Midbrain (tissue), 1 donor: ENCODE measurements around the gene RYR3.

Experiments used
- DNase-seq: peaks from one replicate; lab custom pipeline; 2025; lab: John Stamatoyannopoulos, UW

Gene RYR3

DNA sequence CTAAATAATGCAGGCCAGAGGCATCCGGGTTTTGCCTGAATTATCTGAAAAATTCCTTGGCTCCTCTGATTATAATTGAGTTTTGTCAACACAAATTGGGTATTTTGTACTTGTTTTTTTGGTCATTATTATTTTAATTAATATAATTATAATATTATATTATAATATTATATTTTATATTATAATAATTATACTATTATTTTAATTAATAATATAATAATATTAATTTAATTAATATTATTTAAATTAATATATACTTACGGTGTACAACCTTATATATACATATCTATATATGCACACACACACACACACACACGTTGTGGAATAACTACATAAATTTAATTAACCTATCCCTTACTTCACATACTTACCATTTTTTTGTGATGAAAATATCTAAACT is 73.5 kb downstream of the RYR3 start:
- no peak for DNase-seq

DNA sequence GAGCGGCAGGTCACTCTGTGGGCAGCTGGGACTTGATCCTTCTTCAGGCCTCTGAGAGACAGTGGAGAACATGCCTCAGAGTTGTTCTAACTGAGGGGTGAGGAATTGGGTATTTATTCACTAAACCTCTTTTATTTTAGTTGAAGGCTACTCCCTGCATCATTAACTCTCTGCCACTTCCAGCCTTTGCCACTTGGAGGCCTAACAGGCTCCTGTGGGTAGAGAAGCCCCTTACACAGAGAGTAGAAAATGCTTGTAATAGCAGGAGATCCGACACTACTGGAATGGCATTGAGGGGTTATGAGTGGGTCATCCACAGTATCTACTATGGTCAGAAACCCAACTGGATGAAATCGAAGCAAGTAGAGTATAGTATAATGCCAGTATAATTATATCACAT is 81.7 kb downstream of the RYR3 start:
- no peak for DNase-seq

DNA sequence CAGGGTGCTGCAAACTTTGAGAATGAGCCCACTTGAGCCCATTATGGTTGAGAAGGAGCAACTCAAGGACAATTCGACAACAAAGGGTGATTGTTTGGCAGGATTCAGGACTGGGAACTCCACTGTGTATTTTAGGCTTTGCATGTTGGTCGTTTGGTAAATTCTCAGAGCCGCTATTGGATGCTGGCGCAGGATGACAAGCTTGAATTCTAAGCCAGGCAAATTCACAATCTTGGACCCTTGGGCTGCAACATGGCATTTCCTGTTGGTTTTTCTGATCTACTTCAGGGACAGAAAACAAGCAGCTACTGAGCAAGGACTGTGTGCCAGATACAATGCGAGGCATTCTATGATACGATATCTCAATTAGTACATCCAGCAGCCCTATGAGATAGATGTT is 82.8 kb downstream of the RYR3 start:
- no peak for DNase-seq

DNA sequence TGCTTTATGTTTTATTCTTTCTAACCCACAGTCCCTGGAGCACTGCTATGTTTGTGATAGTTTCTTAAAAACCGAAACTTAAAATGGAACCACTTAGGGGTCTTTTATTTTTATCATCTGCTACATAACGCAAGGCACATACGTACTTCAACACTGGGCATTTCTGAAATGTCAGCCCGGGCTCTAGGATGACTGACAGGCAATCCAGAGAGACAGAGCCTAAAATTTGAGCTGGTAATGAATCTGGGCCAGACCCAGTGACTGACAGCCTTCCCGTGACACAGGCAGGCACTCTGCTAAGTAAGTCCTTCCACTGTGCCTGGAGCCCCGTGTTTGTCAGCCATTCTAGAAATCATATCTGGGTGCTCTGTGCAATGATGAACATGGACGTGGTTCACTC is 84.6 kb downstream of the RYR3 start:
- DNase-seq = no peak

GRCh38 chr15:33395846-33396245 is 85.1 kb downstream of the RYR3 start:
- no peak for DNase-seq

DNA sequence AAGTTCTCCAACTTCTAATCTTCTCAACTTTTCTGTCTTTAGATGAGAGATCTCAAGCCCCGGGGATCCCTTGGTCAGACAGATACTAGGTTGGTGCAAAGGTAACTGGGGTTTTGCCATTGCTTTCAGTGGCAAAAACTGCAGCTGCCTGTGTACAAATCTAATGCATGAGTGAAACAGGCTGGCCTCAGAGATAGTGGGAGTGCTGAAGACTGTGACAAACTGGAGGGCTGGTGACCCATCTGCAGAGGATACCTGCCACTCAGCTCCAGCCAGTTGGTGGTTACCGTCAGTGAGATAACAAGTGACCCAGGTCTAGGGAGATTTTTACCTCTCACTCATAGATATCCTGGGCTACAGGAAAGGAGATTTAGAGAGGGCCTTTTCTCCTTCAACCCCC is 85.7 kb downstream of the RYR3 start:
- DNase-seq = no peak

DNA sequence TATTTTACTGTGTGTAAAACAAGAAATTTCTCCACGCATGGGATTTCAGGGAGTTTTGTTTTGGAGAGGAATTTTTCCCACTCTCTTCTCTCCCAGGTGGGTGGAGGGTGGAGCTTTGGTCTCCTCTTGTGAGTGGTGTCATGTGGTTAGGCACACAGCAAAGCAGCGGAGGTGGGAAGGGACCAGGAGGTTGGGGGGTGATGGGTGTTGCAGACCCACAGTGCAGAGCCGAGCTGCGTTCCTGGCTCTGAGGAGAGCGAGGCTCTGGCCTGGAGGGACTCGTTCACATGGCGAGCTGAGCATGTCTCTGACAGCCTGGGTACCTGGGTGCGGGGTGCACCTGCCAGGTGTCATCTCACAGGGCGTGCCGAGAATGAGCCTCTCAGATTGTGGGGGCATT is 87.8 kb downstream of the RYR3 start:
- DNase-seq = no peak

DNA sequence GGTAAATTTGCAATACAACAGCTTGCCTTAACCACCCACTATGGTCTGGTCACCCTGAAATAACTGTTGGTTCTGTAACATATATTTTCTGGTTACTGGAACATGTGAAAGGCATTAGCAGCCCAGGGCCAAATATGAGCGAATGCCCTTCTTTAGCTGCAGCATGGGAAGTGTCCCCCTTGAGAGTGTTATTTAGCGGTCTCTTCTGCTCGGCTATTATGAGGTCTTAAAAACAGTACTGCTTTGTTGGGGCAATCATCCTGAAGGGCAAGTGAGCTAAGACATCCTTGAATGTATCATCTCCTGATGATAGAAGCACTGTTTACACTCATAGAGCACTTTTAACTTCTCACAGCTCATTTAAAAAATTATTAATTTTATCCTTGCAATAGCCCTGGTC is 90.2 kb downstream of the RYR3 start:
- no peak for DNase-seq

DNA sequence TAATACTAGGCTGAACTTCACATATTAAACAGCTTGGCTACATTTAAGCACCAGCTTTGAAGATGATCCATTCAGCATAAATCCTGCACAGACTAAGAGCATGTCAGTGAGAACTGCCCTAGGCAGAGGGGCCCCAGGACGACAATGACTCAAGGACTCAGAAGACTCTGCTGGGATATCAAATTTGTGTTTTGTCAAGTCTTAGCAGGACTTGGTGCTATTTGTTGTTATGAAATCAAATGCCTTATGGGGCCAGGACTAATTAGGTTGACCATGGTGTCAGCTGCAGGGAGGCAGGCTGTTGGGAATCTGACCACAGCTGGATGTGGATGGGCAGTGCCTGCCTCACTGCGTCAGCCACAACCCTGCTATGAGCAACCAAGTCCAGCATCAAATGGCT is 91.8 kb downstream of the RYR3 start:
- no peak for DNase-seq

DNA sequence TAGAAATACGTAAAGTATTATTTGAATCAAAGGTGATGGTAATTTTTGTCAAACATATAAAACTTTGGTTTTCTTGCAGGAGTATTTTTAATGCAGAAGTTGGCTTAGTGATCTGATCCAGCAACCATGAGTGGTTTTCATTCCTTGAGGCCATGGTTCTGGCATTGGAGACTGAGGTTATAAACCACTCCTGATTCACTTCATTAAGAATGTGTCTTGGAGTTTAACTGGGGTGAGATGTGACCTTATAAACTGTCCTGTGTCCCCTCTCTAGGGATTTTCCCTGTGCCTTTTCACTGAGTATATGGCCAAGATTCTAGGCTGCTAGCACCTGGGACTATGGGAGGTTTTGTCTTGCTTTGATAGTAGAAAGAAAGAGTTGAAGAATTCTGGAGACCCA is 94.3 kb downstream of the RYR3 start:
- no peak for DNase-seq

GRCh38 chr15:33411596-33412540 is 101.1 kb downstream of the RYR3 start:
- DNase-seq = no peak

- no peak for DNase-seq
Measured at GRCh38 chr15:33419701-33420100, 108.9 kb downstream of the RYR3 start.

DNA sequence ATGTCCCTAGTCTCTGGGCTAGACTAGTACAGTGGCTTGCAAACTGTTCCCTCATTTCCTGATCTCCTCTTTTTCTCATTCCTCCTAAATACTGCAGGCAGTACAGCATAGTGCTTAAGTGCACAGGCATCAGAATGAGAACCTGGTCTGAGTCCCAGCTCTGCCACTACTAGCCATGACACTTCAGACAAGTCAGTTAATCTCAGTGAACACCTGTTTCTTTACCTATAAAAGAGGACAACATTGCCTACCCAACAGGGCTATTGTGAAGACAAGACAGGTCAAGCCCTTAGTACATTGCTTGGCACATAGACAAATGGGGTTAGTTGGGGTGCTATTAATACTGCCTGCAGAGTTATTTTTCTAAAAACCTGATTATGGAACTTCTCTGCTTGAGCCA is 113.3 kb downstream of the RYR3 start:
- DNase-seq = no peak

GRCh38 chr15:33425142-33425541 is 114.4 kb downstream of the RYR3 start:
- peak; percentile 8 for DNase-seq

DNA sequence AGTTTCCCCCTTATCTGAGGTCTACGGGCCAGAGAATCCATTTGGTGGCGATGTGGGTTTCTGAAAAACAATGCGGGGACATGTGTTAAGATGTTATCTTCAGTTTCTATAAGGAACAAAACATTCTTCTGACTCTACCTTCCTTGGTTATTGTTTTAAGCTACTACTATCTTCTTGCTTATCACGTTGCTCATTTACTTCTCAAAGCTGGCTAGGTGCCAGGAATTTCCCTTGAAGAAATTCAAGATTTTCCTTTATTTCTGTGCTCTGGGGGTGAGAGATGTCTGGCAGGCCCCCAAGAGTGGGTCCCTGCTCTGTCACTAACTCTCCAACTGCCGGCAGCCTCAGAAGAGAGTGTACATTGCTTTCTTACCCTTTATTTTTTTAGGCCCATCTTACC is 119.8 kb downstream of the RYR3 start:
- no peak for DNase-seq

- no peak for DNase-seq
Measured at GRCh38 chr15:33433821-33434220, 123.1 kb downstream of the RYR3 start.

- no peak for DNase-seq
Measured at GRCh38 chr15:33438396-33438795, 127.6 kb downstream of the RYR3 start.

DNA sequence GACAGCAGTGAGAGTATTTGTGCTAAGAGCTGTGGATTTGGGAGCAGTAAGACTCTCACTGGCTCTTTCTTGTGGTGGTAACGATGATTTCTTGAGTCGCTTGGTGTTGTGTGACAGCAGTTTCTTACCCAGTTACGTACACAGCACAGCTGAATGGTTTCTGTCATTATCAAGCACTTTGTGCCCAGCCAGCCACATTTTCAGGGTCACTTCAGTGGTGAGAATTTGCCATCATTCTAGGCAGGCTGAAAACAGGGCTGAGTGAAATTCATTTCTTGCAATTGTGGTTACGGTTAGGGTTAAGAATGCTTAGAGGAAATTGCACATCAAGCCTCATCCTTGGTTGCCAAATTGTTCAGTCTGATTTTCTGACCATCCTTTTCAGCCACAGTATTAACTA is 130.1 kb downstream of the RYR3 start:
- no peak for DNase-seq

GRCh38 chr15:33442449-33442848 is 131.7 kb downstream of the RYR3 start:
- DNase-seq = no peak

DNA sequence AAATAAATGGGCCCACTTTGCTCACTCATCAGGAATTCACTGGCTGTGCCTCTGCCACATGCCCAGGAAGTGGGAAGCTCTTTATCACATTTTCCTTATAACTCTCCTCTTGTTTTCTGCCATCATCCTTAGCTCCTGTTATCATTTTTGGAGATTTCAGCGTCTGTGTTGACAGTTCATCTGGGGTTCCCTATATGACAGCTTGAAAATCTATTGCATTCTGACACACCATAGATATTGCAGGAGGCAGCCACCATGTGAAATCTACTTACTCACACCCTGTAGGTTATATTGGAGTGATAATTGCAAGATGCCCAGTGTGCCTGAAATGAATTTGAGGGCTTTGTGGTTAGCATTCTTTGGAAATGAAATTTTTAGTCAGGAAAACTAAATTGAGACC is 132.9 kb downstream of the RYR3 start:
- no peak for DNase-seq

- DNase-seq = no peak
Measured at GRCh38 chr15:33445984-33446383, 135.2 kb downstream of the RYR3 start.

GRCh38 chr15:33448151-33448550 is 137.4 kb downstream of the RYR3 start:
- DNase-seq = no peak

- no peak for DNase-seq
Measured at GRCh38 chr15:33448961-33449606, 138.3 kb downstream of the RYR3 start.

GRCh38 chr15:33449810-33450209 is 139.0 kb downstream of the RYR3 start:
- no peak for DNase-seq
